GM12801 (cell line): ENCODE measurements around the gene FMO2.

Experiments
- CTCF ChIP-seq: IDR thresholded peaks from one replicate; pipeline ENCODE4 v1.5.1; 2011; ENCODE audit warnings: control low read depth; ENCODE audit not compliant: insufficient read length; ENCODE audit errors: extremely low read depth

The FMO2 gene

DNA sequence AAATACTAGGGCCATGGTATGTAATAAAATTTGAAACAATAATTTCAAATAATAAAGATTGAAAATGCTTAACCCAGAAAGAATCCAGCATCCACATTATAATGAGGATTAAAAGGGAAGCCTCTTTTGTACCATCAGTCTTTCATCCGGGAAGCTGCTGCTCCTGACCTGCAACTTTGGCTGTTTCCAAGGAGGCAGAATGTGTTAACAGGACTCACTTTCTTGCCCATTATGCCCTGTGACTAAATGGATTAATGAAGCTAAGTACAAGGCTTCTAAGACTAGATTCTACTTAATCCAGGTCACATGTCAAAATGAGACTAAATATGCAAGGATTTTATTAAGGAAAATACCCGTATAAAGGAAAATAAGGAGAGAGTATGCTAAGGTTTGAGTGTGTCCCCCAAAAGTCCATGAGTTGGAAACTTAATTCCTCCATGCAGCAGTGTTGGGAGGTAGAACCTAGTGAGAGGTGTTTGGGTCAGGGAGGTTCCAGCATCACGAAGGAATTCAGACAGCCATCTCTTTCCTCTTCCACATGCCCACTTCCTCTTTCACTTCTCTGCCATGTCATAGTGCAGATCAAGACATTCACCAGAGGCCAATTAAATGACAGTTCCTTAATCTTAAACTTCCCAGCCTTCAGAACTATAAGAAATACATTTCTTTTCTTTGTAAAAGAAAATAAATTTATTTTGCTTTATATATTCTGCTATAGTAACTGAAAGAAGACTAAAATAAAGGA is 27.7 kb downstream of the FMO2 start:
- no peak for TF ChIP-seq CTCF

DNA sequence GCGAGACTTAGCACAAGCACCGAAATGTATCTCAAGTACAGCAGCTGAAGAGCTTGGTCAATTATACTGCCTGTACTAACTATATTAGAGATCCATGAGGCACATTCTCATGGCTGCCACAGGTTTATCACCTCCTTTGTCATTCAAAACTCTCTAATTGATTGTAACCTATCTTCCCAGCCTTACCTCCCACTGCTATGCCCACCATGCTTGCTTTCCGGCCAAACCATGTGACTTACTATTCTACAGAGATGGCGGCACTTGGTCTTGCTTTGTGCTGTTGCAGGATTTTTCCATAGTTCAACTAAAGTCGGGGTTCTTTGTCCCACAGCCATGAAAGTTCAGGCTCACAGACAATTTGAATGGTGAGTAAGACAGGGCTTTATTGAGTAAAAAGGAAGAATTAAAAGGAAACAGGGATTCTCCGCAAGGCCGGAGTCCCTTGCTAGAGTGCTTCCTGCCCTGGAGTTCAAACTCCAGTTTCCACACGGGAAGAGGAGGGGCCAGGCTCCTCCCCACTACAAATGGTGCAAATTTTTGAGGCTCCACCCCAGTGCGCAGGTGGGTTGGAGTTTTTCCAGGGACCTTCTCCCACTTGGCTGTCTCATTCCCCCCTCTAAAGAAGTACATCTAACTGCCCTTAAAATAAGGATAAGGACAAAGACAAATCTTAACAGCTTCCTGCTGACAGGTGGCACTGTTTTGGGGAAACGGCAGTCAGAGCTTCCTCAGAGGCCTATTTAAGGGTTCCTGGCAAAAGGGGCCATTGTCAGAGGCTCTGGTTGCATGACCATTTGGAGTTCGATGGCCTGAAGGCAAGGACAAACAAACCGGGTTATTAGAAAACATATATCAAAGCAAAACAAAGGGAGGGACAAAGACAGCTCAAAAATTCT is 28.7 kb downstream of the FMO2 start:
- no peak for TF ChIP-seq CTCF

GRCh38 chr1:171217658-171218443 is 32.8 kb downstream of the FMO2 start:
- TF ChIP-seq CTCF: no peak

DNA sequence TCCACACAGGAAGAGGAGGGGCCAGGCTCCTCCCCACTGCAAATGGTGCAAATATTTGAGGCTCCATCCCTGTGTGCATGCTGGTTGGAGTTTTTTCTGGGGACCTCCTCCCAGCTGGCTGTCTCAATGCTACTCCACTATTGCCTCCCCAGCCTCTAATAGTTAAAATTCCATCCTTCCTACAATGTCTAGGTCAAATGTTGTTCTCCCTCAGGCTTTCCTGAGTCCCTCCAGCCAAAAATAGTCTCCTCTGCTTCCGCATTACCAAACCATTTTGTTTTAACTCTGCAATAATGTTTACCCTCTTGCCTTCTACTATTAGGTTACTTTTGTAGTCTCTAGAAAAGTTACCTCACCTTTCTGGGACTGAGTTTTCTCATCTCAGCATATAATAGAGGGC is 33.6 kb downstream of the FMO2 start:
- no peak for TF ChIP-seq CTCF

- TF ChIP-seq CTCF: no peak
Measured at GRCh38 chr1:171219346-171220080, 34.4 kb downstream of the FMO2 start.

DNA sequence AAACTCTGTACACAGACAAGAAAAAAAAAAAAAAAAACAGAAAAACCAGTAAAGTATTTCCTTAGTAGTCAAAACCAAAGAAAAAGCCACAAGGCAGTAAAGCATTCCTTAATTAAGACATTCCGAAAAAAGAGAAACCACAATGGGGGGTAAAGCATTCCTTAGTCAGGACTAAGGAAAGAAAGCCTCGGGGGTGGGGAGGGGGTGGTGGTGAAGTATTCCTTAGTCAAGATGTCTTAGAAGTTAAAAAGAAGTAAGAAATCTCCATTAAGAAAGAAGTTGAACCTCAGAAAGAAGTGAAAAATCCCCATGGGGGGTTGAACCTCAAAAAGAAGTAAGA is 35.0 kb downstream of the FMO2 start:
- no peak for TF ChIP-seq CTCF
